VCaP (cell line): ENCODE measurements around the gene HSD11B2.
A peak's percentile ranks its signal among the peaks of the same experiment; 100 is the strongest.

Experiments used
- H3K27ac ChIP-seq: fragments of 450-650 bp; 2 replicates; pipeline ENCODE4 v1.5.1; 2017
- CTCF ChIP-seq: fragments of 450-650 bp; conservative IDR thresholded peaks from 2 replicates; pipeline ENCODE4 v1.5.1; 2017; ENCODE audit warnings: mild to moderate bottlenecking, moderate library complexity

HSD11B2 gene

GRCh38 chr16:67428146-67428731 lies 2.7 kb upstream of the HSD11B2 start:
- TF ChIP-seq CTCF = peak; percentile 82
- no peak overlapping the region for H3K27ac ChIP-seq

- no peak for TF ChIP-seq CTCF
- H3K27ac ChIP-seq = no peak overlapping the region
Measured at GRCh38 chr16:67429053-67429798, 1.7 kb upstream of the HSD11B2 start.

- peak overlapping the region; percentile 75 for H3K27ac ChIP-seq
- TF ChIP-seq CTCF = no peak
Measured at GRCh38 chr16:67429799-67430503, 970 bp upstream of the HSD11B2 start.

GRCh38 chr16:67430504-67430976 lies 381 bp upstream of the HSD11B2 start:
- no peak for TF ChIP-seq CTCF

GRCh38 chr16:67431775-67432505 lies 1.0 kb downstream of the HSD11B2 start:
- no peak for TF ChIP-seq CTCF
- H3K27ac ChIP-seq = peak overlapping the region; percentile 75

More at GRCh38 chr16:67430504-67430976, 381 bp upstream of the HSD11B2 start:
- peak overlapping the region; percentile 75 for H3K27ac ChIP-seq

- H3K27ac ChIP-seq = no peak overlapping the region
- no peak for TF ChIP-seq CTCF
Measured at GRCh38 chr16:67432506-67432890, 1.6 kb downstream of the HSD11B2 start.
